HG03521 (cell line): Measurements from ENCODE around the gene RDH8.

Experiments used
- ATAC-seq: cut with Tn5 transposase; IDR thresholded peaks from one replicate; pipeline ENCODE4 v1.9.1; 2021; ENCODE audit warnings: mild to moderate bottlenecking, moderate library complexity; ENCODE audit not compliant: unreplicated experiment

RDH8 gene, protein sequence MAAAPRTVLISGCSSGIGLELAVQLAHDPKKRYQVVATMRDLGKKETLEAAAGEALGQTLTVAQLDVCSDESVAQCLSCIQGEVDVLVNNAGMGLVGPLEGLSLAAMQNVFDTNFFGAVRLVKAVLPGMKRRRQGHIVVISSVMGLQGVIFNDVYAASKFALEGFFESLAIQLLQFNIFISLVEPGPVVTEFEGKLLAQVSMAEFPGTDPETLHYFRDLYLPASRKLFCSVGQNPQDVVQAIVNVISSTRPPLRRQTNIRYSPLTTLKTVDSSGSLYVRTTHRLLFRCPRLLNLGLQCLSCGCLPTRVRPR

DNA sequence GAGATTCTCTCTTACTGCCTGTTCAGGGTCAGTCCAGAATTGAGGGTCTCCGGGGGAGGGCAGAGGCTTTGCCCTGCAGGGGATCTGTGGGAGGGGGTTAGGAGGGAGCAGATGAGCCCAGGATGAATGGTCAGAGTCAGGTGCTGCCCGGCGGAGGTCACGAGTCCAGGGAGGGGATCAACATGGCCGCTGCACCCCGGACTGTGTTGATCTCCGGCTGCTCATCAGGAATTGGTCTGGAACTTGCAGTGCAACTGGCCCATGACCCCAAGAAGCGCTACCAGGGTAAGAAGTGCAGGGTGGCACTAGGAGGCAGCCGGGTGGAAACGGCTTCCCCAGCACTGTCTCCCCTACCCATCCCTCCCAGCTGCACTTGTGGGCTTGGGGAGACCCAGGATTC lies at the start of gene RDH8:
Gene RDH8, plus strand, starts transcription at position 168 of the 400 bp plus-strand sequence. Its CDS starts 15 bp downstream, at position 183.
- ATAC-seq = no peak

DNA sequence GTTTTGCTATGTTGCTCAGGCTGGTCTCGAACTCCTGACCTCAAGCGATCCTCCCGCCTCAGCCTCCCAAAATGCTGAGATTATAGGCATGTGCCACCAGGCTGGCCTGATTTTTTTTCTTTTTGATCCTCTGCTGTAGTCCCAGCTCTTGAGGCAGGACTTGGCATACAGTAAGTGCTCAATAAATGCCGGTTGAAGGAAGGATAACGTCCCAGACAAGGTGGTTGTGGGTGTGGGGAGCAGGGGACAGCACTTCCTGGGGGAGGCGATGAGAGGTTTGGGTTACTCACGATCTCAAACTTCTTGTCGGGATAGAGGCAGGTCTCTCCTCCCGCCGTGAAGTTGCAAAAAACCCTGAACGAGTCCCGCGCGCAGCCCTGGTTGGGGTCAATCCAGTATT lies 47.3 kb upstream of the RDH8 start:
- no peak for ATAC-seq

DNA sequence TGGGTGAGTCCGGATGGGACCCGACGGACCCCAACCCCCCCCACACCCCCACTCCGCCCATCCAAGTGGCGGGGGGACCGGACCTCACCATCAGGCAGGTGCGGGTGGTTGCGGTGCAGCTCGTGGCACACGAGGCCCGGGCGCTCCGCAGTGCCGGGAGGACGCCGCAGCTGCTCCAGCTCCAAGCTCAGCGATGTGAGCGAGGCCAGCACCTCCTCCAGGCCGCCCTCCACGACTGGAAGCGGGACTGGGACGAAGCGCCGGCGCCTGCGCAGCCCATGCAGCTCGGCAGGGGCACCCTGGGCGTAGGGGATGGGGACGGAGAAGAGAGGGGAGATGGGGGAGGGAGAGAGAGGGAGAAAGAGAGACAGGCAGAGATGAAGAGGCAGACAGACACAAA lies 46.8 kb upstream of the RDH8 start:
- no peak for ATAC-seq

DNA sequence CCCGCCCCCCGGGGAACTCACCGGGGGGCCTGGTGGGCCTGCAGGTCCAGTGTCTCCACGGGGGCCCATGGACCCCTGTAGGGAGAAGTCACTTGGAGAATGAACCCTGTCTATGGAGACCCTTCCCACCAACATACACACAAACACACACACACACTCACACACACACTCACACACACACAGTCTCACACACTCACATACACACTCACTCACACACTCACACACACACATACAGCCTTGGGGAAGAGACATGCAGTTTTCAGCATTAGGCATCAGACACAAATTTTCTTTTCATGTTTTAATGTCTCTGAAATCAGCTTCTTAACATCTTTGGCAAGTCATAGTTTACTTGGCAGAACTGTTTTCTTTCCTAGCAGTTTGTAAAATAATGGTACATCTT lies 46.0 kb upstream of the RDH8 start:
- ATAC-seq = no peak

DNA sequence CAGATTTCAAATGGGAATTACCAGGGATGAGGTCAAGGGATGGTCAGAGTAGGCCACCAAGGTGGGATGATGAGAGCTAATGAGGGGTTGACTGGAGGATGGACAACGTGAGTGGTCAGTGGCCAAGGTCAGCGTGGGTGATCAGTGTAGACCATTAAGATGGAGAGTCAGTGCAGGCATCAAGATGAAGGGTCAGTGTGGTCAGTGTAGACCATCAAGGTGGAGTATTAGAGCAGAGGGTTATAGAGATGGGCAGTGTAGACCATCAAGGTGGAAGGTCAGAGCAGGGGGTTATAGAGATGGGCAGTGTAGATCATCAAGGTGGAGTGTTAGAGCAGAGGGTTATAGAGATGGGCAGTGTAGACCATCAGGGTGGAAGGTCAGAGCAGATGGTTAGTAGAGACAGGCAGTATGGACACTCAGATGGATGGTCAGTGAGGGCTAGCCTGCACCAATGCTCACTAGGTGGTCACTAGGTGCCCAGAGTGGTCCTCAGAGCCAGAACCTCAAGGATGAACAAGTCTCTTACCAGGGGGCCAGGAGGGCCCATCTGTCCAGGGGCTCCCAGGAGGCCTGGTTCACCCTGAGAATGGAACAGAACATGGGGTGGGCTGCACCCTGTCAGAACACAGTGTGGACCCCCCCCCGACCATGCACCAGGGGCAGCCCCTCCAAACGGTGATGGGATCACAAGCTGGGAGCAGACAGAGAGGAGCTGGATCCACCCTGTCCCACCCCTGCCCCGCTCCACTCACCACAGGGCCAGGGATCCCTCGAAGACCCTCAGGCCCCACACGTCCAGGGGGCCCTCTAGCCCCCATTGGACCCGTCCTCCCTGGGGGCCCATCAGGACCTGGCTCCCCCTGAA lies 44.2 kb upstream of the RDH8 start:
- no peak for ATAC-seq

DNA sequence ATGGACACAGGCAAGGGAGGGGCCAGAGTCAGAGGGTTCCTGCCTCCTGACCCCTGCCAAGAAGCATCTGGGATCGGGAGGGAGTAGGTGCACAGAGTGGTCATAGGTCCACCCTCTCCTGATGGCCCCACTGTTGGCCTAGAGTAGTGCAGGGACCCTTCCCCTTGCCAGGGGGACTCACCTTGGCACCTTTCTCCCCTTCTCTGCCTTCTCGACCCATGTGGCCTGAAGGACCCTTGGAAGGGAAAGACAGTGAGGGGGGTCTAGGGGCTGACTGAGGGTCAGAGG lies 43.7 kb upstream of the RDH8 start:
- no peak for ATAC-seq

DNA sequence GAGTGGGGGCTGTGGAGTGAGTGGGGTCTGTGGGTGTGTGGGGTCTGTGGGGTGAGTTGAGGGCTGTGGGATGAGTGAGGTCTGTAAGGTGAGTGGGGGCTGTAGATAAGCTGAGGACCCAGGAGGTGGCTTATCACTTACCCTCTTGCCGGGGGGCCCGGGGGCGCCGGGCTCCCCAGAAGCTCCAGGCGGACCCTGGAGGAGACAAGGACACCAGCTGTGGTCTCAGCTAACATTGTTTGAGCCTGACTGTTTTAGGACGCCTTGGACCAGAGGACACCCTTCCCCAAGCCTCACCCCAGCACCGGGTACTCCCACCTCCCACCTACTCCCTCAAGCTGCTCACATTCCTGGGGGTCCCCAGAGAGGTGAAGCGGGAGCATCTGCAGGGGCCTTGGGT lies 42.8 kb upstream of the RDH8 start:
- no peak for ATAC-seq

DNA sequence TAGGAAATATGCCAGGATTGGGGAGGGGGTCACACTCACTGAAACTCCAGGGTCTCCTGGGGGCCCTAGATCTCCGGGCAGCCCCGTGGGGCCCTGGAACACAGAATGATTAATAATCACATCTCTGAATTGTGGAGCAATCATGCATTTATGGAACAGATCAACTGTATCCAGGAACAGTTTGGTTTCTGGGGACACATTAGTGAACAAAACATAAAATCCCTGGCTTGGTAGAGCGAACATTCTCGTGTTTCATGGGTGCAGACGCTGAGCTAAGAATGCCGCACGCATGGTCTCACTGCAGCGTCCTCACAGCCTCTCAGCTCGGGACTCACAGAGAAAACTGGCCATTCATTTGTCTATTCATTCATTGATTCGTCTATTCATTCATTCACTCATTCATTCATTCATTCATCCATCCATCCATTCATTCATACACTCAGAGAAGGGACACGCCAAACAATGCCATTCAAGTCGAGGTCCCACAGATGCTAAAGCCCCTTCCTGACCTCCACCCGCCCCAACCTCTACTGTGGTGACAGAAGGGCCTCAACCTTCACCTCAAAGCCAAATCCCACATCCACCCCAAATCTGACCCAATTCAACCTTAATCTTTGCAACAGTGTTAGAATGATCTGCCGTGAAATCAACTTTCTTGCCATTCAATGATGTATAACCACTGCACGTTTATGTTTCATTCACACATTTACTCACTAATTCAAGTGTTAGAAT lies 42.0 kb upstream of the RDH8 start:
- no peak for ATAC-seq

DNA sequence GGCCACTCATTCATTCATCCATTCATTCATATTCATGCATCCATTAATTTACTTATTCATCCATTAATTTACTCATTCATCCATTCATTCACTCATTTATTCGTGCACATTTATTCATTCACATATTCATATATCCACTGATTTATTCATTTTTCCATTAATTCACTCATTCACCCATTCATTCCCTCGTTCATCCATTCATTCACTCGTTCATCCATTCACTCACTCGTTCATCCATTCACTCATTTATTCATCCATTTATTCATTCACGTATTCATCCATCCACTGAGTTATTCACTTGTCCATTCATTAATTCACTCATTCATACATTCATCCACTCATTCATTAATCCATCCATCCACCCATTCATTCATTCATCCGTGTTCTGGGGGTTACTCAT lies 41.2 kb upstream of the RDH8 start:
- ATAC-seq = no peak

DNA sequence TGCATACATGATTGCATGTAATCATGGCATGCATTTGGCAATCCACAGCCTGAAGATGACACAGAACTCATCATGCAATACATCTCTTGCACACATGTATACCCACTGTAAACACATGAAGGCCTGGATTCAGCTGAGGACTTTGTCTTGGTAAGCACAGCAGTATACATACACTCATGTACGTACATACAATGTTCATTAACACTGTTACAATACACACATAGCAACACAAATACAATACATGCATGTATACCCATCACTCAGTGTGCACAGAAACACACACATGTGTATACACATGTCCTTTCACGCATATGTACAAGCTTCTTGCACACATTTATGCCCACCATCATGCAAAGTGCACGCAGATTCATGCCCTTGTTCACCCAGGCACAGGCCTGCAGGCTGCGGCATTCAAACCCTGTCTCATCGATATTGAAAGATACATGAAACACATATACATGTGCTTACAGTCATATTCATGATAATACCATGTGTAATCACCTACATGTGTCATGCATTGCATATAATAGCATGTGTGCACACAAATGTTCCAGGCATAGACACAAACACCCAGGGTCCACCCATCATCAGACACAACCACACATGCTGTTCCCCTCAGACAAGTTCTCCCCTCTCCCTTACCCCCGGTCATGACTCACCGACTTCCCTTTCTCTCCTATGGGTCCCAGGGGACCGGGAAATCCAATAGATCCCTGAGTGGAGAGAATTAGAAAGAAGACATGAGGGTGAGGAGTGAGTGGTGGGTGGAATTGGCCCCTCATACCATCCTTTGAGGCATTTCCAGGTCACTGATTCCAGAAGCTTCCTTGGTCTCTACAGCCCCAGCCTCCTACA lies 31.6 kb upstream of the RDH8 start:
- ATAC-seq = no peak

DNA sequence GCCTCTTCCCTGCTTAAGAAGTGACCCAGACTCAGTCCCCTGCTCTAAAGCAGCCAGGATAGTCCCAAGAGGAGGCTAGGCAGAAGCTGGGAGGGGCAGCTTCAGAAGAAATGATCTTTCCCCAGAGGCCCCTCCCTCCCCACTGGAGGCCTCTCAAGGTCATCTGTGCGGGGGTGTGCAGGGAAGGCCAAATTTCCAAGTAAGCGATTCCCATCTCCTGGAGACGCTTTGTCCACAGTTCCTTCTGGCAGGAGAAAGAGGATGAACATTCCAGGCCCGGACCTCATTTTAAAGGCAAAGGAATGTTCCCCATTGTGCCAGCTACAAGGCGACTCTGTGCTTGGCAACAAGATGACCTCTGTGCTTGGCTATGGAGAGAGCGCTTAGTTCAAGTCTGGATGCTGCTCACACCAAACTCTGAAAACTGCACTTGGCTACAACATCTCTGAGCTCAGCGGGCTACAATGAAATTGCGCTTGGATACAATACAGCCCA lies 26.4 kb upstream of the RDH8 start:
- ATAC-seq = no peak

DNA sequence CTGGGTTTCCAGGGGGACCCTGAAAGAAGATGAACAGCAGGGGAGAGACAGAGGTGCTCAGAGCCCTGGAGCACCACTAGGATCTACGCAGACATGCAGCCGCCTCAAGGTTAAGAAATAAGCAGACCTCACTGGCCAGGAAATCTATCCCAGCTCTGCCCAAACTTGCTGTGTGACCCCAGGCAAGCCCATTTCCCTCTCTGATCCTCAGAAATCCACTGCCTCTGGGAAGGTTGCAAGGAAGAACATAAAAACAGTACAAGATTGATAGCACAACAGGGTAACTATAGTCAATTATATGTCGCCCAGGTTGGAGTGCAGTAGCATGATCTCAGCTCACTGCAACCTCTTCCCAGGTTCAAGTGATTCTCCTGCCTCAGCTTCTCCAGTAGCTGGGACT lies 23.8 kb upstream of the RDH8 start:
- ATAC-seq = no peak

DNA sequence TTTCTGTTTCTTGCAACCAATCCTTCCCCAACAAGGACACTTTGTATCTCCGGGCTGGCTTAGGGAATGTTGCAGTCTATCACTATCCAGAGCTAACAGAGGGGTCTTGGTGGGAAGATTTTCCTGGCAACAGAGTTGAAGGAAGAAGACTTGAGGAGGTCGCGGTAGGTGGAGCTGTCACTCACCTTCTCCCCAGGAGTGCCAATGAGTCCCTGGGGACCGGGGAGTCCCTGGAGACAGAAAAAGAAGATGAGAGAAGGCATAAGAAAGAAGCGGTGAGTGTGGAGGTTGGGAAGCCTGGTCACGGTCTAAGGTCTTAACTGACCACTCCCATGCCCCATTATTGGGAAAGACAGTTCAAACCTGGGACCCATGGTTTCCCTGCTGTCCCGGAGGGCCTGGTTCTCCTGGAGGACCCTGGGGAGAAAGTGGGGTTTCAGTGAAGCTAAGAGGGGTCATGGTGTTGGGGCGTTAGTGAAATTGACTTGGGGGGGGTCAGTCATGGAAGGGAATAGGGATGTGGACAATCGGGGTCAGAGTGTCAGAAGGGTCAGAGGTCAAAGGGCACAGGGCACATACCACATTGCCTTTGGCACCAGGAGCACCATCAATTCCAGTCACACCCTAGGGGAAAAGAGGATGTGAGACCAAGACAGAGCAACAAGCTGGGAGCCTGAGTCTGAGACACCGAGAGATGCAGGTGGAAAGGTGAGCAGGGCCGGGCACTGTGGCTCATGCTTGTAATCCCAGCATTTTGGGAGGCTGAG lies 21.7 kb upstream of the RDH8 start:
- ATAC-seq = no peak

DNA sequence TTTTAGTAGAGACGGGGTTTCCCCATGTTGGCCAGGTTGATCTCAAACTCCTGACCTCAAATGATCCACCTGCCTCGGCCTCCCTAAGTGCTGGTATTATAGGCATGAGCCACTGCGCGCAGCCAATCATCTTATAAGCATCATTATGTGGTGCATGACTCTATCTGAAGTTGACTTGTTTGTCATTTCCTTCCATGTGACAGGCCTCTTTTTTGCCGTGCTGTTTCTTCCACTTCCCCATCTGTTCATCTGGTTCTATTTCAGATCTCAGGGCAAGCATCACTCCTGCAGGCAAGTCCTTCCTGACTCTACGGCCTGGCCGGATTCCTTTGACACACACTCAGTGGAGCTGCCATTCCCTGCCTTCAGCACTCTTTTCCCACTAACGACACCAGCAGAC lies 18.2 kb upstream of the RDH8 start:
- ATAC-seq = no peak

DNA sequence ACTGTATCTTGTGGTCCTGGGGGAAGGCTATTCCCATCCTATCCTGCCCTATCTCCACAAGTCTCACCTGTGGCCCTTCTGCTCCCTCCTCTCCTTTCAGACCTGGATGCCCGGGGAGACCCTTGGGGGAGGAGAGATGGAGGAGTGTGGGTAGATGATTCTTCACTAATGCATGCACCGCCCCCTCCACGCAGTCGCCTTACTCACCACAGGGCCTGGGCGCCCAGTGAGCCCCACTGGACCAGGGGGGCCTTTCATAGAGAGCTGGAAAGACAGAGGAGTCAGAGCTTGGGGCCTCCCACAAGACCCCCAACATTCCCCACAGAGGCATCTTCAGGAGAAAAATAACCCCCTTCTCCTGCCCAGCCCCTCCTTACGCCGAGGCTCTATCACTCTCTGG lies 17.3 kb upstream of the RDH8 start:
- ATAC-seq = no peak

DNA sequence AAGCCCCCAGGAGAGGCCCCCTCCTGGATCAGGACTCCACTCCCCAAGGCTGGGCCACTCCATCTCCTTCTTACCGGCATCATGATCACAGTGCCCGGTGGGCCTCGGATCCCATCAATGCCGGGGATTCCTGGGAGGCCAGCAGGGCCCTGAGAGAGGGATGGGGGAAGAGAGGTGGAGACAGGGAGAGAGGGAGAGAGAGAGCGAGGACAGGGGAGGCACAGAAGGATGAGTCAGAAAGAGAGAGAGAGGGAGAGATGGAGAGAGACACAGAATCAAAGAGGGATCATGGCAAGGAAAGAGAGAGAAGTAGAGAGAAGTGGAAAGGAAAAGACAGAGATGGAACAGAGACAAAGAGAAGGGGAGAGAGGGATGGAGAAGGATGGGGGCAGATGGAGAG lies 16.7 kb upstream of the RDH8 start:
- ATAC-seq = no peak

DNA sequence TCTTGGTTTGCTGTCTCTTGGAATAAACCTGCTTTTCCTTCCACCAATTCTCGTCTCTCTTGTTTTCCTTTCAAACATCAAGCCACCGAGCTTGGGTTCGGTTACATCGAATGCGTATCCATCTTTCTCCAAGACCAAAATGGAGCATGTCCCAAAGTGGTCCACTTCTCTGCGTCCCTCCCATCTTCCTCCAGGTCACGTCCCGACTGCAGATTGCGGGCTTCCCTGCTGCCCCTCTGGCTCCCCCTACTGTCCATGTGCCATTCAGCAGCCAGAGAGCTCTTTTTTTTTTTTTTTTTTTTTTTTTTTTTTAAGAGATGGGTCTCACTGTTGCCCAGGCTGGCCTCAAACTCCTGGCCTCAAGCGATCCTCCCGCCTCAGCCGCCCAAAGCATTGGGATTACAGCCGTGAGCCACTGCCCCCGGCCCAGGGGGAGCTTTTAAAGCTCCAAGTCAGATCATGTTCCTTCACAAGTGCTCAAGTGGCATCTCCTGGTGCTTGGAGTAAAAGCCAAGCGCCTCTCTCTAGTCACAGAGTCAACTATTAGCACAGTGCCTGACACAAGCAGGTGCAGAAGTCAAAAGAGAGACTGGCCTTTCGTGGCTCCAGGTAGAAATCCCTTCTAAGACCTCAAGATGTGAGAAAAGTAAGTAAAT lies 13.0 kb upstream of the RDH8 start:
- no peak for ATAC-seq

DNA sequence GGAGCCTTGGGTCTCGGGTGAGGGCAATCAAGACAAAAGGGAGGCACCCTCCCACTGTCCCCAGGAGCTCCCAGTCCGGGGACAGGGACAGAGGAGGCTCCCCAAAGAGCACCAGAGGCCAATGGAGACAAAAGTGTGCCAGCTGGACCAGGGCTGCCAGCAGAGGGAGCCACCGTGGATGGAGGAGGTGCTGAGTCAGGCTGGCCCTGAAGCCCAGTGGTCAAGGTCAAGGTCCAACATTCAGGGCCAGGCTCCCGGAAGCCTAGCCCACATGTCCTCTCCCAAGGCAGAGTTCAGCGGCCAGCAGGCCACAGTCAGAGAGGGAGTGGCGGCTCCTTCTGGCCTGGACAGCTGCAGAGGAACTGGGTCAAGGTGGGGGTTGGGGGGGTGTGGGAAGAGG lies 11.4 kb upstream of the RDH8 start:
- ATAC-seq = no peak

DNA sequence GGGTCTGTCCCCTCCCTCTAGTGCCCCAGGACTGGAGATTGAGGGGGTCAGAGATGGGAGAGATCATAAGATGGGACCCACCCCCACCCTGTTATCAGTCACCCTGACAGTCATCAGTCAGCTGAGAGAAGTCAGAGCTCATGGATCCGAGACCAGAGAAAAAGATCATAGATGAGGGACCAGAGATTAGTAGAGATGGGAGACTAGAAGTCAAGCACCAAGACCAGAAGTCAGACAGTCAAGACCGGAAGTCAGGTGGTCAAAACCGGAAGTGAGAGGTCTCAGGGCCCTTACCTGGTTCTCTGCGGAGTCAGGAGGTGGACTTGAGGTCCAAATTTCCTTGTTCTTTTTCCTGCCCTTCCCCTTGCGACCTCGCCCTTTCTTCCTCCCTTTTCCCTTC lies 10.0 kb upstream of the RDH8 start:
- ATAC-seq = no peak

DNA sequence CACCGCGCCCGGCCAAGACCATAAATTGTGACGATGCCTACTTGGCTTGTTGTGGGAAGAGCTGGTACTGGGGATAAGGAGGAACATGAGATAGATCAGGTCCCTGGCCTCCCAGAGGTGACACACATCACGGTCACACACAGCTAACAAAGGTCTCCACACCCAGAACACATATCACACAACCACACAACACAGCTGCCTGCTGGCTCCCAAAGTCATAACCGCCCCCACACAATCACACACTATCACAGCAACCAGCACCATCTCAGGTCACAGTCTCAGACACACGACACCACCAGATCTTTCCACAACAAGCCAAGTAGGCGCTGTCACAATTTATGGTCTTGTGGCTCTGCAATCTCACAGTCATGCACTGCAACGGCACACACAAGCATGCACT lies 8.7 kb upstream of the RDH8 start:
- no peak for ATAC-seq
